ENCODE data around the gene GNAI1.

Gene GNAI1

DNA sequence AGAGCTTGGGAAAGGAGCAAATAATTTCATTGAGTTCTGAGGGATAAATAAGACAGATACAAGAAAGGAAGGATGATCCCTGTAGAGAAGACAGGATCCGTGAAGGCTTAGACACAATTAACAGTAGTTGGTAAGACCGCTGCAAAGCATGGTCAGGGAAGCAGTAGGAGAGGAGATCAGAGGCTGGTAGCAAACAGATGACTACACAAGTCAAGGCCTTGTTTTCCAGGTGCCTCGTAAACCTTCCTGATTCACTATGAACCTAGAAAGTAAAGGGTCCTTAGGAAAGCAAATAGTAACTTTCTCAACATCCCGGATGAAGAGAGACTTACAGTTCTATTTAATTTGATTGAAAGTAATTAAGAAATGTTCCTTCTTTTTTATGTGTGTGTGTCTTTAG is 118.6 kb downstream of the GNAI1 start:
- DNase-seq (ENCODE audit: low spot score): no peak

DNA sequence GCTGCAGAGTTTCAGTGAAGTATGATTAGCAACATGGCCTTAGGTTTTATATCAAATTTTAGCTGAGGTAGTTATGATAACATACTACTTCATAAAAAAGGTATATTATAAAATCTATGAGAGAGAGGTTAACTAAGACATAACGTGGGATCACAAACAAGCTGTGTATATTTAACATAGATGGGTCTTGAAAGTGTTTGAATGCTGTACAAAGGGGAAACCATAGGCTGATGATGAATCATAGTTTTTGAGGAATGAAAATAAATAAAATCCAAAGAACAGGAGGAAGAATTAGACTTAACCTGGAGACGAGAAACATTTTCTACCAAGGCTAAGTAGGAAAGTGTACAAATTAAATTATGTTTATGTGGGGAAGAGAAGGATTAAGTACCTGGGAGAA is 119.0 kb downstream of the GNAI1 start:
- DNase-seq (ENCODE audit: low spot score): no peak

DNA sequence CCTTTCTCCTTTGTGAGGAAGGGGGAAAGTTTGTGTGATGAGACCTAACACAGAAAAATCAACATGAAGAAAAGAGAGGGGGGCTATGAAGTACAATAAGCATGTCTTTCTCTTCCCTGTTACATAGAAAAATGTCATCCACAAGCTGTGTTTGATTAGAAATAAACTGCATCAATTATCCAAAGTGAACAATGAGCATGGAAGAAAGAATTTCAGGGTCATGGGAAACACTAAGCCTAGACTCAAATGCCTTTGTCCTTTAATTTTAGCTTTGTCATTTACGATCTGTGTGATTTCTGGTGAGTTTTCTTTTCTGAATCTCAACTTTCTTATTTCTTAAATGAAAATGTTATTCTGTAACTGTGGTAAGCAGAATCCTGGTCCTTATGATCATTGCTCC is 121.0 kb downstream of the GNAI1 start:
- DNase-seq (ENCODE audit: low spot score): no peak

DNA sequence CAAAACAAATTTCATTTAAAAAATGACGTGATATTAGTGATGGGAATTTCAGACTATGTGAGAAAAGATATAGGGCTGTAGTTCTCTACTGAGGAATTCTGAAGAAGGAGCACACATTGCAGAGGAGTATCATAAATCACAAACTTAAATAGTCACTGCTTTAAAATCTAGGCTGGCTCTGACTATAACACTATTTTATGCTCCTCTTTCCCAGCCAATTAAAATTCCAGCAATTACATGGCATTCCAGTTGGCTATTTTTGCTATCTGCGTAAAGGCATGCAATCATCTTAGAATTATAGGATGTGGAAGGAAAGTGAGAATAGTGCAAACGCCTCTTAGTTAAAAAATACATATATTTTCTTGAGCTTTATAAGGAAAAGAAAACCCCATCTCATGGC is 123.1 kb downstream of the GNAI1 start:
- no peak for DNase-seq (ENCODE audit: low spot score)

DNA sequence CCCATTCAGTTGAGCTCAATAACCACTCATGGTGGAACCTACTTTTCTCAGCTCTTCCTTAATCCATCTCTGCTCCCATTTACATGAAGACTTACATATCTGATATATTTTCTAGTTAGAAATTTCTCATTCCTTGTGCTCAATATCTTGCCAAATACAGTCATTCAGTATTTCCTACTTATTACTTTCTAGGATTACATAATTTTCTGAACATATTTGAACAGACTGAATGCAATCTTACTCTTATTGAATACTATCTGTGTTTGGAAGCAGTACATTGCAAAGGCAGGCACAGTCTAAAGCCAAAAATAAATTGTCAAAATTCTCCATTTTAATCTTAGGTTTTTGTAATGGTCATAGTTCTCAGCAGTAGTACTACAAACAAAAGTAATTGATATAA is 126.0 kb downstream of the GNAI1 start:
- no peak for DNase-seq (ENCODE audit: low spot score)

DNA sequence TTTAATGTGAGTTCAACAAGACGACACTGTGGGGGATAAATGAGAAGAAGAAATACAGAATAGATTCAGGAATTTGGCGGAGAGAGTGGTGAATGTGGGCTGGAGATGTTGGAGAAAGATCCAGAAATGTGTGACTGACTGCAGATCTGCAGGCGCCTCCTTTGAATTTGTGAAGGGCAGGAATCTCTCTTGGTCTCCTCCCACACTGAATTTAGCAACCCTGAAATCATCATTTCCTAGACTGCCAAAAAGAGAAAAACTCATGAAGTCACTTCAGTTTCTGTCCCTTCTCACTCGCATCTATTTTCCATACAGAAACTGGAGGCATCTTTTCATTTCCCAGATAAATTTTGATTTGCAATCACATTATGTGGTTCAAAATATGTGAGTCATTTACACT is 128.7 kb downstream of the GNAI1 start:
- DNase-seq (ENCODE audit: low spot score): no peak

DNA sequence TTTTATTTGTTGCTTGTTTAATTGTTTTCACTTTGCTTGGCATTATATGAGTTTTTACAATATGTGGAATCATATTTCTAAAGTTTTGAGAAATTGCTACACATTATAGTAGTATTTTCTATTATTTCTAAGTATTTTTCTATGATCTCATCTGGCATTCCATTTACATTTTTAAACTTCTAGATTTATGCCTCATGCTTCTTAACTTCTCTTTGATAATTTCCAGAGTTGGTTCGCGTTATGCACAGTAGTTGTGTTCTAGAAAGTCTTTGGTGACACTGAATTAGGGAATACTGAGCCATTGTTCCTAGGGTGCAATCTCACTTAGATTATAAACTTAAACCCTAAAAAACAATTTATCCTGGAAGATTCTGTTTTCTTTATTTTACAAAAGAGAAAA is 129.2 kb downstream of the GNAI1 start:
- DNase-seq (ENCODE audit: low spot score): no peak

DNA sequence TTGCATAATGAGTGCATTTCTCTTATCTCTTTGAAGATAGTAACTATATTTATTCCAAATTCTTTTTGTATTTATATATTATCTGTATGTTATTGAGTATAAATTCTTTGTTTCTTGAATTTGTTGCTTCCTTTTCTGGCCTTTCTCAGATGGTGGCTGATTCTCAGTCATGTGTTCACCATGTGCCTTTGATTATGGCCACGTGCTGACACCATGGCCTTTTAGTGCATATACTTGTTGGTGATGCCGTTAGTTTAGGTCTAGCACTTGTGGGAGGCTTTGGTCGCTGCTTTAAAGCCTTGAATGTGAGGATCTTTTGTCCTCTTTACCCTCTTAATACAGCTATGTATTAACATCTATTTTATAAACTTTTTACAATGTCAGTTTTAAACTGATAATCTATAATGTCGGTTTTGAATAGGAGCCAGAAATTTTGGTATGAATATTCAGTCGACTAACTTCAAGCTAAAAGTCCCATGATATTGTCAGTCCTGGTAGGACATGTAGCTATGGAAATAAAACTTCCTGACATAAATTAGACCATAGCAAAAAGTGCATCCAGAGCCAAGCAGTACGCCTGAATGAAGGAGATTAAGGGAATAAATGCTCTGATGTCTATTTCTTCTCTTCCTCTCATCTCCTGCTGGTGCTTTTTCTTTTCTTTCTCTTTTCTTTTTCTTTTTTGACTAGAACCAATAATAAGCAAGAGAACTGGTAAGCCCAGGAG is 130.3 kb downstream of the GNAI1 start:
- no peak for DNase-seq (ENCODE audit: low spot score)

DNA sequence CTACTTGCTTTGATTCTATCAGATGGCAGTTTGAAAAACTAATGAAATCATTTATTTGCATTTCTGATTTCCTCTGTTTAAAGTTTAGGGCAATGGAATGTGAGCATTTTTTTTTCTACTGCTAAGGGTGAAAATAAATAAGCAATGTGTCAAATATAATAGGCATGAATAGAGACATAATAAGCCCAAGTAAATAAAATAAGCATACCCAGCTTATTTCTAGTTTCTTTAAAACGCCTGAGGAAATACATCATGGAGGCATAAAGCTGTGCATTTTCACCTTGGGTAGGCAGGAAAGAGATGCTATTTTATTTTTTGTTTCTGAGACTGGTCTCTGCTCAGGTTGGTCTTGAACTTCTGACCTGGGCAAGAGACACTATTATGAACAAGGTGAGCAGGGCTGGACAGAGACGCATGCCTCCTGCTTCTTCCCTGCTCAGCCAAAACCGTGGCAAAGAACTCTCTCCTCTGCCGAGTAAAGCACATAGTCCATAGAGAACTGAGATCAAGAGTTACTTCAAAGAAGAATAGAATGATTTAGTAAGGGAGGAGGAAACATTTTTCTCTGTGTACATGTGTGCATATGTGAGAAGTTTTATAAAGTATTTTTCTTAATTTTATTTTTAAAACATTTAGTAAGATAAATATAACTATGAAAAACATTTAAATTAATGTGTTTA is 138.1 kb downstream of the GNAI1 start:
- no peak for DNase-seq (ENCODE audit: low spot score)

DNA sequence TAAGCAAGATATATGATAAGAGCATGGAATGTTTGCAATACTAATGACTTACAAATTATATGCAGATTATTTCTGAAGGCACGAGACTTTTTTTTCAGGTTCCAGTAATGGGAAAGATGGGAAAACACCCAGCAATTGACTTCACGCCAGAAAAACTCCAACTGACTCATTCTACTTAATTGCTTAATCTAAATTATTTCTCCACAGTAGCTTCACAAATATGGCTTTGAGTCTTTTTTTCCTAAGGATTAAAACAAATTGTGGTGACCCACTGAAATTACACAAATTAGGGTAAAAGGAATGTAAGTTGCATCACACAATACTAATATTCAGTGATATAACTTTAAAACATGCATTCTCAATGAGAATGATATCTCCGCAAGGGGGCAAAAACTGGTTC is 138.7 kb downstream of the GNAI1 start:
- no peak for DNase-seq (ENCODE audit: low spot score)

DNA sequence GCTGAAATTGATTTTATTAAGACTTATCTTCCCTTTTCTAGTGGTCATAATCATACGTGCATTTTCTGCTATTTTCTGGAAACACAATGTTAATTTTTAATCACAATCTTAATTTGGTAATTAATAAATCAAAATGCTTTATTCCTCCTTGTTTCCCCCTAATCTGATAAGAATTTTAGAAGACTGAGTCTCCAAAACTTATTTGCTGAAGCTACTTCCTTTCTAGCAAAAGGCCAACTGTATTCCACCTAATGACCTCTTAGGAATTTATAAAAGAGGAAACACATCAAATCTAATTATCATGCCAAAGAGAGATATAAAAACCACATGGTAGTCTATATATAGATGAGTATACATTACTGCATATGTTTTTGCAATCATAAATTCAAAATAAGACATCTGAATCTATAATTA is 140.6 kb downstream of the GNAI1 start:
- no peak for DNase-seq (ENCODE audit: low spot score)
